ENCODE measurements around the gene LCN10.

DNA sequence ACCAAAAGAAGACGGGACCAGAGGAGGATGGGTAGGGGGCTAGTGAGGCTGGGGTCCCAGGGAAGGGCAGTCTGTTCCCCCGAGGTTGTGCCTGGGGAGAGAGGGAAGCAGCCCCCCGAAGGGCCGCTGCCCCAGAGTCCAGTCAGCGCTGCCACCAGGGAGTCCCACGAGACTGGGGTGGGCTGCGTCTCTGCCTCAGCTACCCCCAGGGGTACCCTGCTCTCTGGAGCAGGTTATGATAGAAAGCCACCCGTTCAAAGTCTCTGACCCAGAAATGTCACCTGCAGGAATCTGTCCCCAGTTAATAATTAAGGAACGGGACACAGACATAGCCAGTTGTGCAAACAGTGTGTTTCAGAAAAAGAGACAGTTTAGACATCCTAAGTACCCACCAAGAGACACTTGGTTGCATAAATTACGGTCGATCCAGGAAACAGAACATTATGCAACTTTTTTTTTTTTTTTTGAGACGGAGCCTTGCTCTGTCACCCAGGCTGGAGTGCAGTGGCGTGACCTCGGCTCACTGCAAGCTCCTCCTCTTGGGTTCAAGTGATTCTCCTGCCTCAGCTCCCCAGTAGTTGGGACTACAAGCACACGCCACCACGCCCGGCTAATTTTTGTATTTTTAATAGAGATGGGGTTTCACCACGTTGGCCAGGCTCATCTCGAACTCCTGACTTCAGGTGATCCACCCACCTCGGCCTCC, 44.8 kb downstream of the LCN10 start:
- TF ChIP-seq, protein P1, sequence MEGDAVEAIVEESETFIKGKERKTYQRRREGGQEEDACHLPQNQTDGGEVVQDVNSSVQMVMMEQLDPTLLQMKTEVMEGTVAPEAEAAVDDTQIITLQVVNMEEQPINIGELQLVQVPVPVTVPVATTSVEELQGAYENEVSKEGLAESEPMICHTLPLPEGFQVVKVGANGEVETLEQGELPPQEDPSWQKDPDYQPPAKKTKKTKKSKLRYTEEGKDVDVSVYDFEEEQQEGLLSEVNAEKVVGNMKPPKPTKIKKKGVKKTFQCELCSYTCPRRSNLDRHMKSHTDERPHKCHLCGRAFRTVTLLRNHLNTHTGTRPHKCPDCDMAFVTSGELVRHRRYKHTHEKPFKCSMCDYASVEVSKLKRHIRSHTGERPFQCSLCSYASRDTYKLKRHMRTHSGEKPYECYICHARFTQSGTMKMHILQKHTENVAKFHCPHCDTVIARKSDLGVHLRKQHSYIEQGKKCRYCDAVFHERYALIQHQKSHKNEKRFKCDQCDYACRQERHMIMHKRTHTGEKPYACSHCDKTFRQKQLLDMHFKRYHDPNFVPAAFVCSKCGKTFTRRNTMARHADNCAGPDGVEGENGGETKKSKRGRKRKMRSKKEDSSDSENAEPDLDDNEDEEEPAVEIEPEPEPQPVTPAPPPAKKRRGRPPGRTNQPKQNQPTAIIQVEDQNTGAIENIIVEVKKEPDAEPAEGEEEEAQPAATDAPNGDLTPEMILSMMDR (IDR thresholded peaks at IDR 0.05) = no peak
- TF ChIP-seq EP300 (IDR thresholded peaks at IDR 0.05; ENCODE audit: low read depth) (no peak), POLR2A (IDR thresholded peaks at IDR 0.05) (no peak)

Data from transverse colon (tissue), 3 donors.